K562 treated with DMSO at 1 percent for 24 hours (cell line): ENCODE results near the gene COPZ1. TPM values are rescaled to one million over a fixed set of nuclear protein-coding genes. Genes with fewer than 3 reads are reported as not detected.

Experiments used
- total RNA-seq: library from RNA; unstranded; fragments of 300-600 nt; gene quantifications from 2 replicates; pipeline ENCODE4 v1.2.3, GENCODE V29; 2022; ENCODE audit warnings: low read depth; ENCODE audit not compliant: insufficient read depth

COPZ1 gene
- 136 and 154 TPM in 2 replicates for total RNA-seq

GRCh38 chr12:54324617-54325441, at the start of gene COPZ1:
Gene COPZ1, plus strand, starts transcription at chr12:54325131. Its CDS starts 33 bp downstream, at chr12:54325164.

GRCh38 chr12:54279632-54280467, 45.1 kb upstream of the COPZ1 start, which contains the start of gene CBX5:
Gene CBX5, minus strand, starts transcription at chr12:54280122. Its CDS starts 22,472 bp downstream, at chr12:54257650.

GRCh38 chr12:54280468-54281260, 44.3 kb upstream of the COPZ1 start, which contains the start of gene HNRNPA1:
Gene HNRNPA1, plus strand, starts transcription at chr12:54280726. Its CDS starts 82 bp downstream, at chr12:54280808.

GRCh38 chr12:54300732-54301427, 24.1 kb upstream of the COPZ1 start, which contains the start of gene NFE2:
Gene NFE2, minus strand, starts transcription at chr12:54301015. Its CDS starts 5,767 bp downstream, at chr12:54295248.

GRCh38 chr12:54364413-54364812, 39.5 kb downstream of the COPZ1 start, which contains the start of gene GPR84:
Gene GPR84, minus strand, starts transcription at chr12:54364486. Its CDS starts 635 bp downstream, at chr12:54363851.

GRCh38 chr12:54384591-54385041, 59.7 kb downstream of the COPZ1 start, which contains the start of gene ZNF385A:
Gene ZNF385A, minus strand, starts transcription at chr12:54384733. Its CDS starts 219 bp downstream, at chr12:54384514.

Other genes starting within 250 kb of the COPZ1 start
- gene SMUG1, start 136.1 kb upstream of the COPZ1 start, total RNA-seq = 37.1 and 41.5 TPM in 2 replicates
- 21.0 and 23.8 TPM in 2 replicates for gene CBX5, start 45.0 kb upstream of the COPZ1 start, total RNA-seq
- 1,484 and 1,568 TPM in 2 replicates for gene HNRNPA1, start 44.4 kb upstream of the COPZ1 start, total RNA-seq
- gene NFE2, start 24.1 kb upstream of the COPZ1 start, total RNA-seq = 126 and 152 TPM in 2 replicates
- gene GPR84, start 39.4 kb downstream of the COPZ1 start, total RNA-seq = 0.31 TPM in 1 of 2 replicates, not detected in the other
- 49.0 and 51.3 TPM in 2 replicates for gene ZNF385A, start 59.6 kb downstream of the COPZ1 start, total RNA-seq
- 82.1 and 87.8 TPM in 2 replicates for gene ITGA5, start 94.1 kb downstream of the COPZ1 start, total RNA-seq
- gene GTSF1, start 148.5 kb downstream of the COPZ1 start, total RNA-seq = 239 and 243 TPM in 2 replicates
- gene NCKAP1L, start 172.6 kb downstream of the COPZ1 start, total RNA-seq = 53.6 and 56.3 TPM in 2 replicates
- 2.6 and 4.1 TPM in 2 replicates for gene PDE1B, start 224.5 kb downstream of the COPZ1 start, total RNA-seq